SK-N-SH (cell line): Measurements from ENCODE around the gene ALKBH1.

Experiments used
- CTCF ChIP-seq: fragments of 200-600 bp; sonication (generic); IDR thresholded peaks from 2 replicates; pipeline ENCODE4 v1.6.1; 2017; ENCODE audit warnings: antibody characterized with exemption, mild to moderate bottlenecking, moderate library complexity
- EZH2phosphoT487 ChIP-seq: fragments of 200-600 bp; sonication (generic); IDR thresholded peaks from 2 replicates; pipeline ENCODE4 v1.6.1; 2017; ENCODE audit warnings: low read depth, mixed run types, mild to moderate bottlenecking, antibody characterized with exemption, moderate library complexity, borderline replicate concordance
- JUND ChIP-seq: IDR thresholded peaks from 2 replicates; pipeline ENCODE4 v1.4.0; 2012
- MXI1 ChIP-seq: IDR thresholded peaks from 2 replicates; pipeline ENCODE4 v1.6.1; 2012; ENCODE audit warnings: mild to moderate bottlenecking, low read depth, low read length, improper control_type of control experiment
- PBX3 ChIP-seq: IDR thresholded peaks from 2 replicates; pipeline ENCODE4; 2012
- REST ChIP-seq: IDR thresholded peaks from 2 replicates; pipeline ENCODE4 v1.6.1; 2012; ENCODE audit warnings: mild to moderate bottlenecking, low read depth, low read length, moderate library complexity
- TAF1 ChIP-seq: IDR thresholded peaks from 2 replicates; pipeline ENCODE4 v1.6.1; 2012; ENCODE audit warnings: low read depth, mild to moderate bottlenecking, low read length, moderate library complexity, borderline replicate concordance
- TEAD4 ChIP-seq: IDR thresholded peaks from 2 replicates; pipeline ENCODE4 v1.4.0; 2012; ENCODE audit warnings: mild to moderate bottlenecking, borderline replicate concordance; ENCODE audit not compliant: insufficient read depth

- TF ChIP-seq JUND: no peak
- TF ChIP-seq MXI1: no peak
- no peak for TF ChIP-seq TEAD4
- TF ChIP-seq TAF1: no peak
- TF ChIP-seq REST: no peak
- TF ChIP-seq PBX3: no peak
- TF ChIP-seq CTCF: peak; percentile 57
- no peak for TF ChIP-seq EZH2phosphoT487
These were observed 484 bp downstream of the ALKBH1 start for GRCh38 chr14:77707355-77707723.
